Body of pancreas (tissue), 4 donors: ENCODE measurements around the gene DTNBP1. TPM values are rescaled to one million over a fixed set of nuclear protein-coding genes. Genes with fewer than 3 reads are reported as not detected.

Experiments used
- ATAC-seq: fragments of 150-250 bp; one replicate; pipeline ENCODE4 v1.9.1; 2016
- DNase-seq, 4 donors: peaks; one replicate each; pipeline ENCODE4 v3.0.0-alpha.2; 2019
- H3K27ac ChIP-seq, 4 donors: fragments of 200-600 bp; sonication (generic); 1 replicate in 3 of 4; 2 replicates in 1 of 4; pipeline versions ENCODE4 v1.5.1 to v1.6.1; 2016 to 2019; ENCODE audit warnings: mild to moderate bottlenecking in 1 of 4, mixed read lengths in 1 of 4, moderate library complexity in 1 of 4
- H3K27me3 ChIP-seq, 2 donors: fragments of 200-600 bp; sonication (generic); one replicate each; pipeline ENCODE4 v1.6.0; 2016; ENCODE audit warnings: mild to moderate bottlenecking in 1 of 2
- H3K36me3 ChIP-seq, 2 donors: fragments of 200-600 bp; sonication (generic); replicated peaks in 1 of 2; 2 replicates each; pipeline ENCODE4 v1.5.1; 2016; ENCODE audit warnings: low read depth in 2 of 2; ENCODE audit not compliant: insufficient read depth in 1 of 2
- H3K4me1 ChIP-seq: fragments of 200-600 bp; sonication (generic); one replicate; pipeline ENCODE4 v1.6.0; 2016
- H3K4me3 ChIP-seq, 2 donors: fragments of 200-600 bp; sonication (generic); 1 replicate in 1 of 2; 2 replicates in 1 of 2; pipeline ENCODE4 v1.5.1; 2016 to 2019
- H3K9me3 ChIP-seq, 3 donors: fragments of 200-600 bp; sonication (generic); 1 replicate in 2 of 3; 2 replicates in 1 of 3; pipeline ENCODE4 v1.5.1; 2016
- POLR2A ChIP-seq, 3 donors: fragments of 450-650 bp; IDR thresholded peaks; one replicate each; pipeline ENCODE4 v1.6.1; 2016; ENCODE audit warnings: antibody characterized with exemption in 3 of 3, mild to moderate bottlenecking in 2 of 3
- WGBS, 2 donors: methylation state at CpG; one replicate each; pipeline ENCODE4 v1.1.5; 2017; 5-methylcytosine and 5-hydroxymethylcytosine counted together
- intact Hi-C: fragments of 100-400 bp; cut with DNase I; formaldehyde crosslinking; loops from one replicate; pipeline ENCODE4 v1.15.1; 2023
- total RNA-seq, 2 donors: library from RNA; depleted of rRNA; stranded (reverse); fragments of >200 nt; gene quantifications; one replicate each; pipeline ENCODE4 v1.1.0, GENCODE V29; 2016
- TF ChIP-seq, protein P1 (sequence below), 7 experiments: fragments of 450-650 bp in 4 of 7; fragments of 200-600 bp in 3 of 7; sonication (generic) in 3 of 7; IDR thresholded peaks; one replicate each; pipeline ENCODE4 v1.5.1; 2016 to 2019; ENCODE audit warnings: antibody characterized with exemption in 7 of 7

The DTNBP1 gene
- total RNA-seq, 2 donors from 2014 or later: 3.3 to 5.2 TPM

DNA sequence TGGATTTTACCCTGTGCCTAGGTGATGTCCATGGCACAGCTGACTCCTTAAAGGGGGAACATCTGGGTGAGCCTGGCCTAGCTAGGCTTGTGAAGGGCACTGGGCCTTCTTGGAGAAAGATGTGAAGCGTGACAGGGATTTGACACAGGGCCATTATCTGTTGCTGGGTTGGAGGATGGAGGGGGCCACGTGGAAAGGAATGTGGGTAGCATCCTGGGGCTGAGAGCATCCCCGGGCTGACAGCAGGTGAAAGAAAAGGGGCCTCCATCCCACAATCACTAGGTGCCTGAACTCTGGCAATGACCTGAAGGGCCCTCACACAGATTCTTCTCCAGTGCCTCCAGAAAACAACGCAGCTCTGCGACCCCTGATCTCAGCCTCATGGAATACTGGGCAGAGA, 124.7 kb downstream of the DTNBP1 start:
- DNase-seq (no peak), ATAC-seq (no peak)
- no peak overlapping the region for H3K4me3 ChIP-seq
- intact Hi-C loops: no loop called here
- peaks cover 7% of the 10 kb centered on the region for H3K4me1 ChIP-seq
- H3K27ac ChIP-seq: no peak overlapping the region
- H3K27me3 ChIP-seq: no peaks in the 10 kb centered on the region
- TF ChIP-seq, protein P1, sequence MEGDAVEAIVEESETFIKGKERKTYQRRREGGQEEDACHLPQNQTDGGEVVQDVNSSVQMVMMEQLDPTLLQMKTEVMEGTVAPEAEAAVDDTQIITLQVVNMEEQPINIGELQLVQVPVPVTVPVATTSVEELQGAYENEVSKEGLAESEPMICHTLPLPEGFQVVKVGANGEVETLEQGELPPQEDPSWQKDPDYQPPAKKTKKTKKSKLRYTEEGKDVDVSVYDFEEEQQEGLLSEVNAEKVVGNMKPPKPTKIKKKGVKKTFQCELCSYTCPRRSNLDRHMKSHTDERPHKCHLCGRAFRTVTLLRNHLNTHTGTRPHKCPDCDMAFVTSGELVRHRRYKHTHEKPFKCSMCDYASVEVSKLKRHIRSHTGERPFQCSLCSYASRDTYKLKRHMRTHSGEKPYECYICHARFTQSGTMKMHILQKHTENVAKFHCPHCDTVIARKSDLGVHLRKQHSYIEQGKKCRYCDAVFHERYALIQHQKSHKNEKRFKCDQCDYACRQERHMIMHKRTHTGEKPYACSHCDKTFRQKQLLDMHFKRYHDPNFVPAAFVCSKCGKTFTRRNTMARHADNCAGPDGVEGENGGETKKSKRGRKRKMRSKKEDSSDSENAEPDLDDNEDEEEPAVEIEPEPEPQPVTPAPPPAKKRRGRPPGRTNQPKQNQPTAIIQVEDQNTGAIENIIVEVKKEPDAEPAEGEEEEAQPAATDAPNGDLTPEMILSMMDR (IDR thresholded peaks at IDR 0.05): no peak
- no peak for TF ChIP-seq POLR2A (IDR thresholded peaks at IDR 0.05)
- H3K9me3 ChIP-seq: no peaks in the 10 kb centered on the region
- 81 to 83% methylated on average over 1 to 5 of the region's 5 CpGs for WGBS, 2 donors
- H3K36me3 ChIP-seq: no peaks in the 10 kb centered on the region

DNA sequence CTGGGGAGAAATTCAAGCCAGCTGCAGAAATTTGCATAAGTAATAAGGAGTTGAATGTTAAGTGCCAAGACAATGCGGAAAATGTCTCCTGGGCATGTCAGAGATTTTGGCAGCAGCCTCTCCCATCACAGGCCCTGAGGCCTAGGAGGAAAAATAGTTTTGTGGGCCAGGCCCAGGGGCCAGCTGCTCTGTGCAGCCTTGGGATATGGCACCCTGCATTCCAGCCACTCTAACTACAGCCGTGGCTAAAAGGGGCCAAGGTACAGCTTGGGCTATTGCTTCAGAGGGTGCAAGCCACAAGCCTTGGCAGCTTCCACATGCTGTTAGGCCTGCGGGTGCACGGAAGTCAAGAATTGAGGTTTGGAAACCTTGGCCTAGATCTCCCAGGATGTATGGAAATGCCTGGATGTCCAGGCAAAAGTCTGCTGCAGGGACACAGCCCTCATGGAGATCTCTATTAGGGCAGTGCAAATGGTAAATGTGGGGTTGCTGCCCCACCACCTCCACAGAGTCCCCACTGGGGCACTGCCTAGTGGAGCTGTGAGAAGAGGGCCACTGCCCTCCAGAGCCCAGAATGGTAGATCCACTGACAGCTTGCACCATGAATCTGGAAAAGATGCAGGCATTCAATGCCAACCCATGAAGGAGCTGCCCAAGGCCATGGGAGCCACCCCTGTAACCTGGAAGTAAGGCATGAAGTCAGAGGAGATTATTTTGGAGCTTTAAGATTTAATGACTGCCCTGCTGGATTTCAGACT, 126.5 kb downstream of the DTNBP1 start:
- H3K27ac ChIP-seq: no peak overlapping the region
- H3K9me3 ChIP-seq: no peaks in the 10 kb centered on the region
- no peak for ATAC-seq
- DNase-seq: no peak
- WGBS, 2 donors: 83 to 93% methylated on average over 2 to 4 of the region's 4 CpGs
- H3K4me1 ChIP-seq: peaks cover 7% of the 10 kb centered on the region
- no peak overlapping the region for H3K4me3 ChIP-seq
- H3K27me3 ChIP-seq: no peaks in the 10 kb centered on the region
- intact Hi-C loops: no loop called here
- H3K36me3 ChIP-seq: peaks cover 0 to 2% of the 10 kb centered on the region in 2 donors
- TF ChIP-seq, protein P1 (IDR thresholded peaks at IDR 0.05): no peak
- TF ChIP-seq POLR2A (IDR thresholded peaks at IDR 0.05): no peak

DNA sequence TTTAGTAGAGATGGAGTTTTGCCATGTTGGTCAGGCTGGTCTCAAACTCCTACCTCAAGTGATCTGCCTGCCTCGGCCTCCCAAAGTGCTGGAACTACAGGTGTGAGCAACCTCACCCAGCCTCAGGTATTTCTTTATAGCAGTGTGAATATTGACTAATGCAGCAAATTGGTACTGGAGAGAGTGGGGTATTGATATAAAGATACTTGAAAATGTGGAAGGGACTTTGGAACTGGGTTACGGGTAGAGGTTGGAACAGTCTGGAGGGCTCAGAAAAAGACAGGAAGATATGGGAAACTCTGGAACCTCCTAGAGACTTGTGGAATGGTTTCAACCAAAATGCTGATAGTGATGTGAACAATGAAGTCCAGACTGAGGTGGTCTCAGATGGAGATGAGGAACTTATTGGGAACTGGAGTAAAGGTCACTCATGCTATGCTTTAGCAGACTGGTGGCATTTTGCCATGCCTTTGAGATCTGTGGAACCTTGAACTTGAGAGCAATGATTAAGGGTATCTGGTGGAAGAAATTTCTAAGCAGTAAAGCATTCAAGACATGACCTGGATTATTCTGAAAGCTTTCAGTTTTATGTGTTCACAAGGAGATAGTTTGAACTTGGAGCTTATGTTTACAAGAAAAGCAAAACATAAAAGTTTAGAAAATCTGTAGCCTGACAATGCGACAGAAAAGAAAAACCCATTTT, 127.2 kb downstream of the DTNBP1 start:
- intact Hi-C loops: no loop called here
- ATAC-seq (no peak), DNase-seq (no peak)
- no peak overlapping the region for H3K27ac ChIP-seq
- 90 to 100% methylated on average over 3 of the region's 3 CpGs for whole genome bisulfite sequencing, 2 donors
- peaks cover 0 to 4% of the 10 kb centered on the region in 2 donors for H3K36me3 ChIP-seq
- TF ChIP-seq POLR2A (IDR thresholded peaks at IDR 0.05): no peak
- TF ChIP-seq, protein P1 (IDR thresholded peaks at IDR 0.05): no peak
- no peak overlapping the region for H3K4me3 ChIP-seq
- H3K9me3 ChIP-seq: no peaks in the 10 kb centered on the region
- H3K27me3 ChIP-seq: no peaks in the 10 kb centered on the region
- peaks cover 7% of the 10 kb centered on the region for H3K4me1 ChIP-seq

DNA sequence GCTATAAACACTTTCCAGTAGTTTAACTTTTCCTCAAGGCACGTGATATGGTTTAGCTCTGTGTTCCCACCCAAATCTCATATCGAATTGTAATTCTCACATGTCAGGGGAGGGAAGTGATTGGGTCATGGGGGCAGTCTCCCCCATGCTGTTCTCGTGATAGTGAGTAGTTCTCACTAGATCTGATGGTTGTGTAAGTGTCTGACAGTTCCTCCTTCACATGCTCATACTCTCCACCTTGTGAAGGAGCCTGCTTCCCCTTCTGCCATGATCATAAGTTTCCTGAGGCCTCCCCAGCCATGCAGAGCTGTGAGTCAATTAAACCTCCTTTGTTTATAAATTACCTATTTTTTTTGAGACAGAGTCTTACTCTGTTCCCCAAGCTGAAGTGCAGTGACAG, 127.9 kb downstream of the DTNBP1 start:
- Histone ChIP-seq H3K27me3 (no peaks in the 10 kb centered on the region), H3K36me3 (peaks cover 0 to 6% of the 10 kb centered on the region in 2 donors), H3K4me3 (no peak overlapping the region), H3K9me3 (no peaks in the 10 kb centered on the region), H3K27ac (no peak overlapping the region), H3K4me1 (peaks cover 7% of the 10 kb centered on the region)
- peak in 1 of 4 donors; percentile 23 for DNase-seq
- TF ChIP-seq POLR2A (IDR thresholded peaks at IDR 0.05): no peak
- TF ChIP-seq, protein P1 (IDR thresholded peaks at IDR 0.05): no peak
- intact Hi-C loops: no loop called here
- 79 to 88% methylated on average over 3 of the region's 3 CpGs for WGBS, 2 donors
- ATAC-seq: no peak
